HG03469 (cell line): ENCODE measurements around the gene FOXN3.
"Not testable (repeated sequence)": the region's sequence is repeated elsewhere in the genome, so short reads cannot be mapped to it uniquely, and the experiment has no call there.

ENCODE experiments used
- ATAC-seq: cut with Tn5 transposase; IDR thresholded peaks from one replicate; pipeline ENCODE4 v1.9.1; 2021; ENCODE audit warnings: mild to moderate bottlenecking, moderate library complexity, moderate number of reproducible peaks; ENCODE audit not compliant: unreplicated experiment

Gene FOXN3

DNA sequence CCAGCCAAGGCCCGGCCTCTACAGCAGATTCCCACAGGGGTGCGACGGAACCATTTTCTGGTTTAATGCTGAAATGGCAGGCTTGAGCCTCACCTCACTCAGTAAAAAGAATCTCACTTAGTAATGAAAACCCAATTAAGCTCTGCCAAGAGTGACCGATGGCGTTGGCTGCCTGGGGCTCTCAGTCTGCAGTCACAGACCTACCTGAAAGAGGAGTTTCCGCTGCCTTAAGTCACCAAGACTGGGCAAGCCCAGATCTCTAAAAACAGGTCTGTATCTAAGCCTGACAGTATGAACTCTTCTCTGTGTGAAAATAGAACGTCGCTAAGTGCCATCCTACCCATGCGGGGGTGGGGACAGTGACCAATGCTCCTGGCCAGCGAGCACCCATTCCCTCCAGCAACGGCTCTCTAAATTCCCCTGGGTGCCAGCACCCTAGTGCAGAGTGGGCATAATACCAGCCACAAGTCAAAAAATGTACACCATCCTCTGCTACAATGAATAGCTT lies 107.3 kb downstream of the FOXN3 start:
- ATAC-seq, result no peak

DNA sequence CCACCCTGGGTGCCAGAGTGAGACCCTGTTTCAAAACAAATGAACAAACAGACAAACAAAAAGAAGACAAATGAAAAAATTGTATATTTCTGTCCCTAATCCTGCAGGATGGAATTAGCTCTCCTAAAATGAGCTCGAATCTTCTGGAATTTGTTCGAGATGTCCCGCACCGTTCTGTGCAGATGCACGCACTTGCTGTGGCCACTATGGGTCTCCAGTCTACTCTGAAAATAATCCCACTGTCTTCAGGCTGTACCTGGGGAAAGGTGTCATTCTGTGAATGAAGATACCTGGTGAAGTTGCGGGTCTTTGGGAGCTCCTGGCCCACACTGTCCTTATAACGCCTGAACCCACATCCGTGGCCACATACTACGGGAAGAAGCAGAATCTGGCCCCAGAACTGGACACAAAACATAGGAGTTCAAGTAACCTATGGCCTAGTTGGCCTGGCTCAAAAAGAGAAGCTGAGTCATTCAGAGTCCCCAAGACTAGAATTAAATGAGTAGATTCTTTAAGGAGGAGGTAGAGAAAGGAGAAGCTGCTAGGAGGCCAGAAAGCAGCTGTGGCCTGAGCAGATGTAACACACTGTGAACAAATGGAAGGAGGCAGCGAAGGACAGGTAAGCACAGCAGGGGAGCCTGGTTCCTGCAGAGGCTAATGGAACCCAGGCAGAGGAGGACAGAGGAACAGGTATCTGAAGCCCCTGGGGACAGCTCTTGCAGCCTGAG lies 108.6 kb downstream of the FOXN3 start:
- ATAC-seq, result peak; percentile 22

DNA sequence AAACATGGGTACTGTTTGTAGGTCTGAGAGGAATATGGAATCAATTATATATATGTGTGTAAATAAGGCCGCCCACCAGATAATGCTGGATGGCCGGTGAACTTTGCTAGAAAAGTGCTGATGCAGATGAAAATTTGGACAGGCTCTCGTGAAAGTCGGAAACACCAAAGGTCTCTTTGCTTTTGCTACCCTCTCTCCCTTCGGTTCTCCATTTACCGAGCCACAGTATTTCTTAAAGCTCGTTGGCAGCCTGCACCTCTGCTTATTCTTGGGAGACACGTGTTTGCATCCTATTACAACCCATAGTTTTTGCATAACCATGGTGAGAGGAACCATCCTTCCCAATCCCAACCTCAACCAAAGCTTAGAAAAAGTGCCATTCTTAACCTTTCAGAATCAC lies 109.6 kb downstream of the FOXN3 start:
- ATAC-seq, result no peak

DNA sequence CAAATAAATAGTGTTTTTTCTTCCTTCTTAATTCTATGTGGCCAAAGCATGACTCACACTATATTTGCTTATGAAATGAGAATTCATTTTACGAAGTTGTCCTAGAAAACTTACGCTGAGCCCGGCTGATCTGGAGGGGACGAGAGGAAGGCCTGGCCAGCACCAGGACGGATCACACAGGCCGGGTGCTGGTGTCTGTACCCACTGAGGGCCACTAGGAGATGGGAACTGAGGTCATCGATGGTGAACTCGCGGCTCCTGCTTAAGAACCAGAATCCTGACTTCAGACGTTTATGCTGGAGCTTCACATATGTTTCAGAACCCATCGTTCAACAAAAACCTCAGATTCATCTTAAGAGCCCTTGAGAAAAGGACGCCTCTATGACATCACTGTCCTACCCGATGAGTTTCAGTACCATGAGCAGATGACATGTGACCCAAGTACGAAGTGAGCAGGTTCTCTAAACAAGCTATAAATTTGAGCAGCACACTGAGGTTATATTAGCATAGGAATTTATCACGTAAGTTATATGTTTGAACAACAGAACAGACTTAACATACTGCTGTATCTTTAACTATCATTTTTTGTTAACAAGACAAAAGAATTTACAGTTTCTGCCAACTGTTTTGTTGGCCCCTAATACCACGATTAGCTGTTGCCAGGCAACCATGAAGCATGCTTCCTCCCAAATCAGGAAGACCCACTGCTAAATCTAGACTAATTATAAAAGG lies 111.9 kb downstream of the FOXN3 start:
- ATAC-seq, result peak; percentile 31

DNA sequence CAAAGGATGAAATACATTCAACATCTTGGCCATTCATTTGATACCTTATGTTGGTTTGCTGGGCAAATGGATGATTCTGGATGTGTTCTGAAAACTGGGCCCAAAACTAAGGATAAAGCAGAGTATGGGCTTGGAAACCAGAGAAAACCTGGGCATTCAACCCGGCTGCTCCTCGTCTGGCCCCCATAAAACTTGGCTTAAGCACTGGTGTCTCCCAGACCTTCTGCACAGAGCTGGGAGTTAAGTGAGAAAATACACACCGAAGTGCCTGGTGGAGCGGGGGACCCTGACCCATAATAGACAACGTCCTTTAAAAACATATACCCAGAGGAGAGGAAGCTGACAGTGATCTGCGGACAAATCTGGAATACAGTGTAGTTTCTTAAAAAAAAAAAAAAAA lies 112.5 kb downstream of the FOXN3 start:
- no peak for ATAC-seq

DNA sequence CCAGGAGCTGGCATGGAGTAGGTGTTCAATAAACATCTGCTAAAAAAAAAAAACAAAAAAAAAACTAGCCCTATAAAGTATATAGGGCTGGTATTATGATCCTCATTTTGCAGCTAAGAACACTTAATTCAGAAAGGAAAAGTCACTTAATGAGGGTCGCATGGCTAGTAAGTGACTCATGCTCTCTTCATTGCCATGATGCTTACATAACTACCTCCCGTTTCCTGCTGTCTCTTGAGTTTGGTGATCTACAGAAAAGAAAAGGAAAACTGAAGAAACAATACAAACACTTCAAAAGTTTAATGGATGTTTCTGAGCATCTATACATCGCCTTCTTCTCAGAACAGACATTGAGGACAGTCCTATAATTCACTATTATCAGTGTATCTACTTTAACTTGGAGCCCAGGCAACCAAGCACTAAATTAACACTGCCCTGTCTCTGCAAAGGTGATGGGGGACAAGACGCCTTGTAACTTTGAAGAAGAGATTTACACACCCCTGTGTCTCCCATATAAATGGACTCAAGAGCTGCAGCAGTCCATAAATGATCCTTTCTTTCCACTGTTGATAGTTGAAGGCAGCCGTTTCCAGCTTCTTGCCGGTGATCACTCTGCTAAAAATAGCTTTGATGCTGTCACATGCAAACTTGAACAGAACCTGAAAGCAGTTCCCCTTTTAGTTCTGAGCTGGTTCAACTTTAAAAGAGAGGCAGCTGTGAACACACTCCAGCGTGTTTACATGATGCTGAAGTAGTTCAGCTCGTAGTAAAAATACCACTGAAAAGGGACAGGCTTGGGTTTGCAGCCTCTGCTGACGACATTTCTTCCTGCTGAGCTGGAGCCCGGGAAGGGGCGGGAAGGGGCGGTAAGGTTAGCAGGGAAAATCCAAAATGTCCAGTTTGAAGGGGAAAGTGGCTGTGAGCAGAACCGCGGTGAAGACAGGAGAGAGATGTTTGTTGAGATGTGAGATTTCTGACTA lies 113.3 kb downstream of the FOXN3 start:
- peak; percentile 39 for ATAC-seq

DNA sequence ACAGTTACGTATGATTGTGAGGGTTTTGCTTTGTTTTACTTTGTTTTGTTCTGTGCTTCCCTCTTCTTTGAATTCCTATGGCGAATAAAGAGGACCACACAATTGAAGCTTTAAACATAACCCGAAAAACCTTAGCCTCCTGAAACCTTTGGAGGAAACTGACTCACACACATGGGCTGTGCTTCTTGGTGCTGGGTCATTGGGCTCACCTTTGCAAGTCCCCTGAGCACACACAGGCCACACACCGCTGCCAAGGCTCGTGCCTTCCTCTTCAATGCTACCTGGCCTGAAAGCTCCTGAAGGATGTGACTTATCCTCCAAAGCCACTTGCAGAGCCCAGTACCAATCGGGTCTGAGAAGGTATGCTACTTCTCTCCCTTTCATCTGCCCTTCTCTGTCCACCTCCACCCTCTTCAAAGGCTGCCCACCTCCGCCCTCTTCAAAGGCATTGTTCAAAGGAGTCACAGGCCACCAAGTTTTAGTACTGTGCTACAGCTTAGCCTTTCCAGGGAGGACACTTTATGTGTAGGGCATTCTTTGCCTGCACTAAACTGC lies 114.6 kb downstream of the FOXN3 start:
- ATAC-seq, result no peak

DNA sequence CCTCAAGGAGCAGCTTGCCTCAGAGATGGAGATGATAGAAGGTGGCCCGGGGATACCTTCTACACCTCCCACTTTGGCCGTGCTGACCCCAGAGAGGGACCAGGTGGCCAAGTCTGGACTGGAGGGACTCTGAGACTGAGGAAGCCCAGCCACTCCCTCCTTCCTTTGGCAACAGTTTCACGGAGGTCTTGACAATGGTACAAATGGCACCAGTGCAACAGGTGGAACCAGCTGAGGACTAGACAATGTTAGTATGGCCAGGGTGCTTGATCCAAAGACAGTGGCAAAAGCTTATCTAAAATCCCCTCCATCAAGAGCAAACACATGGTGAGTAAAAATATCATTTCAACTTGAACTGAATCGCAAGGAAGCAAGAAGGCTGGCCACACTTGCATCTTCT lies 117.4 kb downstream of the FOXN3 start:
- ATAC-seq, result no peak

DNA sequence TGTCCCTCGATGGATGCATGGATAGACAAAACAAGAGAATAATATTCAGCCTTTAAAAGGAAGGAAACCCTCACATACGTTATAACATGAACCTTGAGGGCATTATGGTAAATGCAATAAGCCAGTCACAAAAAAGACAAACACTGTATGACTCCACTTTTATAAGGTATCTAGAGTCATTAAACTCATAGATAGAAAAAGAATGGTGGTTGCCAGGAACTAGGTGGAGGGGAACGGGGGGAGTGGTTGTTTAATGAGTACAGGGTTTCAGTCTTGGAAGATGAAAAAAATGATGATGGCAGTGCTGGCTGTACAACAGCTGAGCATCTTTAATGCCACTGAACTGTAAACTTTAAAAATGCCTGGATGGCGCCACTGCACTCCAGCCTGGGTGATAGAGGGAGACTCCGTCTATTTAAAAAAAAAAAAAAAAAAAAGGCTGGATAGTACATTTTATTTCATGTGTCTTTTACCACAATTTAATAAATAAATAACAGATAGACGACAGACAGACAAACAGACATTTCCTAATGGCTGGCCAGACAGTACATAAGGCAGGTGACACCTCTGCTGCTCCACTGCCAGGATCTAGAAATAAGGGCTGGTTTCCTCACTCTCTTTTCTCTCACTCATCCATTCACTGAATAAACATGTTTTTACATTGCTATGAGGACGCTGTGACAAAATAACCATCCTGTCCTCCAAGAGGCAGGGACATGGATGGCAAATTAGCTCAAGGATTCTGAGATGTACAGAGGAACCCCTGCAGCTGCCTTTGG lies 118.8 kb downstream of the FOXN3 start:
- ATAC-seq, result no peak

DNA sequence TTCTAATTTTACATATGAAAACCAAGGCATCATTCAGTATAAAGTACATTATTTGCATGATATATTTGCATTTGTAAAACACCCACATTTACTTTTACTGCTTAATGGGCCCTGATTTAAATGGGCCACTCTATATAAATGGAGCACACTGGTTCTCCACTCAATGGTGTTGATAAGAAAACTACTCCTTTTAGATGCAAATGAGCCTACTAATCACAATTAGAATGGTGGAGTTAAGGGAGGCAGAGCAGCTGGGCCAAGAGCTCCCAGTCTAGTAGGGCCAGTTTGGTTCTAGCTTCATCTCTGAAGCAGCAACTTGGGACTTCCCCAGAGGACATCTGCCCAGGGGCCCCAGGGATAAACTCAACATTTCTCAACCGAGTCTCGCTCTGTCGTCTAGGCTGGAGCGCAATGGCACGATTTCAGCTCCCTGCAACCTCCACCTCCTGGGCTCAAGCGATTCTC lies 120.7 kb downstream of the FOXN3 start:
- no peak for ATAC-seq

DNA sequence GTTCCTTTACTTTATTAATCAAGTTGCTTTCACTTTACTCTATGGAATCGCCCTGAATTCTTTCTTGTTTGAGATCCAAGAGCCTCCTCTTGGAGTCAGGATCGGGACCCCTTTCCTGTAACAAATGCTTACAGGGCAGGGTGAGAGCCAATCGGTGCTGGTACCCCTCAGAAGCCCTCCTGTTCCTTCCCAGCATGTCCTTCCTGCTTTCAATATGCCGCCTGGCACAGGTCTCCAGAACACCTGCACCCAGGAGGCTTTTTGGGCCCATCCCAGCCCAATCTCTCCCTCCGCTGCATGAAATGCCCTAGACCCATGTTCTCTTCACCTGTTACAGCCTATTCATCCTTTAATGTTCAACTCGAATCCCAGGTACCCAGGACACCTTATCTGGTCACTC lies 122.2 kb downstream of the FOXN3 start:
- ATAC-seq, result no peak

DNA sequence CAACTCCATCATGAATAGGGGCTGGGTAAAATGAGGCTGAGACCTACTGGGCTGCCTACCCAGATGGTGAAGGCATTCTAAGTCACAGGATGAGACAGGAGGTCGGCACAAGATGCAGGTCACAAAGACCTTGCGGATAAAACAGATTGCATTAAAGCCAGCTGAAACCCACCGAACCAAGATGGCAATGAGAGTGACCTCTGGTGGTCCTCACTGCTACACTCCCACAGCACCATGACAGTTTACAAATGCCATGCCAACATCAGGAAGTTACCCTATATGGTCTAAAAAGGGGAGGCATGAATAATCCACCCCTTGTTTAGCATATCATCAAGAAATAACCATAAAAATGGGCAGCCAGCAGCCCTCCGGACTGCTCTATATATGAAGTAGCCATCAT lies 122.6 kb downstream of the FOXN3 start:
- not testable (repeated sequence) for ATAC-seq

DNA sequence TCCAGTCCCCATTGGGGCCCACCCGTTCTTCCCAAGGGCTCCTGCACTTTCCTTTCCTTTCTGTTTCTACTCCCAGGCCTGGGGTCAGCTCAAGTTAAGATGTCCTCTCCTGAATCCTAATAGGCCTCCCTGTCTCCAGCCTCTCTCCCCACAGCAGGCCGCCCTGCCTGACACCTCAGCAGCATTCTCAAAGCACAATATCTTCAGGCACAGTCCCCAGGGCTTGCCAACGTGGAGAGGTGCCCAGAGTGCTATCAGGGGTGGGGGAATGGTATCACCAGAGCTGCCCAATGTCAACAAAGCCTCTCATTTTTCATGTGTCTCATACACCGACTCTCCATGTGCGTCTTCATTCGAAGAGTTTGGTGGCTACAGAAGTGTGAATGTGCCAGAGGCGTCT lies 123.0 kb downstream of the FOXN3 start:
- no peak for ATAC-seq

DNA sequence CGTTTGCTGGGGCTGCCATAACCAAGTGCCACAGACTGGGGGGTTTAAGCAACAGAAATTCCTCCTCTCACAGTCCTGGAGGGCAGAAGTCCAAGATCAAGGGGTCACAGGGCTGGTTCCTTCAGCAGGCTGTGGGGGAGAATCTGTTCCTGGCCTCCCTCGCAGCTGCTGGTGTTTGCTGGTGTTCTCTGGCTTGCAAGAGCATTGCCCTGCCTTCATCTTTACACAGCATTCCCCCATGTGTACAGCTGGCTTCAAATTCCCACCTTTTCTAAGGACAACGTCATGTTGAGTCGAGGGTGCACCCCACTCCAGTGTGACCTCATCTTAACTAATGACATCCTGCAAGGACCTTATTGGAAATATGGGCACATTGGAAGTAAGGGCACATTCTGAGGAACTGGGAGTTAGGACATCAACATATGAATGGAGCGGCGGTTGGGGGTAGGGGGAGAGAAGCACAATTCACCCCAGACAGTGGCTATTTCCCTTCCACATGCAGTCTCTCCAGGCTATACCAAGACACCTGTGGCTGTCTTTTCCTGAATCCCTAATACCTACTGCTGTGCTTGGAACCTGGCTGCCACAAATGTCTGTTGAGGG lies 123.6 kb downstream of the FOXN3 start:
- ATAC-seq, result no peak

DNA sequence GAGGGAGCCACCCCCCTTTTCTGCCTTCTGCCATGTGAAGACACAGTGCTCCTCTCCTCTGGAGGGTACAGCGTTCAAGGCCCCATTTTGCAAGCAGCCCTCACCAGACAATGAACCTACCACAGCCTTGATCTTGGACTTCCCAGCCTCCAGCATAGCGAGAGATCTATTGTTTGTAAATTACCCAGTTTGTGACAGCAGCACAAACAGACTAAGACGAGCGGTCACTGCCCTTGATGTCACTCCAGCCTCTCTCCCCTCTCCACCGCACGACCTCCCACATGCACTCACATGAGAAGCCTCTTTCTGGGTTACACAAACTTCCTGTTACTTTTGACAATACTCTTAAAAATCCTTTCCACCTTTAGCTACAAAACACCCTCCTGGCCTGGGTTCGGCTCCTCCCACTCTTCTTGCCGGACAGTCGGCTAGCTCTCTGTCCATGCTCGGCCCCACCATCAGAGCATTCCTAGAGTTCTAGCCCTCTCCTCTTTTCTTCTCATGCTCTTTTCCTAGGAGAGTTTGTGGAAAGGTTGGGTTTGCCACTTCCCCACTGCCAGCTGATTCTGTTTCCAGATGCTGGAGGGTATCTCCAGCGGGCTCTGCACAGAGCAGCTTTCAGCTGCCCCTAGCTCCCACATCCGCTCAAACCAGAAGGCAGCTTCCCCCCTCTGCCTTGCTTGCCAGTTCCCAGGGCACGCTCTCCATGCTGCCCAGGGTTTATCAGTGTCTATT lies 124.3 kb downstream of the FOXN3 start:
- no peak for ATAC-seq

DNA sequence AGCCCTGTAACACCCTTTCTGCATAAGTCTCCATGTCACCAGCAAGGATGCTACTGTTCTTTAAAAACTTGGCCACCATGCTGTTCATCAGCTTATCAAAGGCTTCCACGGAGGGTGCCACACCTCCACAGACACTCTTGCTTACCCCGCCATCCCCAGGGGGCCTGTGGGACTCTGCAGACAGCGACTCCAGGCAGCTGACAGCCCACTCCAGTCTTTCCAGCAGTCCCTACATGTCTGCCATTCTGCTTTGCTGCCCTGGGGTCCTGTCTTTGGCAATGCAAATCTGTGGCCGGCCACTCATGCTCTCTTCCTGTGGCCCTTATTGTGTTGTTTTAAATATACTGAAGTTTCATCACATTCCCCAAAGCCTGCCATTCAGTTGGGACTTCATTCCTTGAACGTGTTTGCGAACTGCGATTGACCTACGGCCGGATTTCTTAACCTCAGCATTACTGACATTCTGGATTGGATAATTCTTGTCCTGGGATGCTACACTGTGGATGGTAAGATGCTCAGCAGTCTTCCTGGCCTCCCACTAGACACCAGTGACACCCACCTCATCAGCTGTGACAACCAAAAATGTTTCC lies 125.6 kb downstream of the FOXN3 start:
- ATAC-seq, result no peak

DNA sequence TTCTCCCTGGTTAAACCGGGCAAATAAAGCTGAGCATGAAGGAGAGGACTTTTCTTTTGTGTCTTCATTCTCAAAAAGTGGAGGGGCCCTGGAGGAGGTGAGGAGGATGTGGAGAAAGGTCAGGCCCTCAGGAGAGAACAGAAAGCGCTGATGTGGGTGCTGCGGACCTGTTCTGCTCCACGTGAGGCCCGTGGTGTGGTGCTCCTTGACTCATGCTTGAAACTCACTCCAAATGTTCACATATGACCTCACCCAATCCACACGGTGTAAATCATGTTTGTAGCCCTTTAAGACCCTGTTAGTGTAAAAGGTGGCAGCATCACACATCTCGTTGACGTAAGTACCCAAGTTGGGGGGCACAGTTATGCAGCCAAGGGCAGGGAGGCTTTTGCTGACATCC lies 126.2 kb downstream of the FOXN3 start:
- ATAC-seq, result no peak

DNA sequence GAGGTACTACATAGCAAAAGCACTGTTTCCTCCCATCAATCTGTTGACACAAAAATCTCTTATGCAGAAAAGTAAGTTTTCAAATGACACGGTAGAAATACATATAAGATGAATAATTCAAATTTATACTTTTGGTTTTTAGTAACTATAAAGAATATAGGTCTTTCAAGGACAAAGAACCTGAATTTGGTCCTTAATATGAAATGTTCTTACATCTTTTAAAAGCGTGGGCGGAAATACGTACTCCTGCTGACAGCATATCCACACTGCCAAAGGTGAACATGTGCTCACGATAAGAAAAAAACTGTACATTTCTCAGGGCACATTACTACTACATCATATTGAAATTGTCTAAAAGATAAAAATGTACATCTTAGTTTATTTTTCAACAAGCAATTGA lies 127.6 kb downstream of the FOXN3 start:
- ATAC-seq, result no peak

DNA sequence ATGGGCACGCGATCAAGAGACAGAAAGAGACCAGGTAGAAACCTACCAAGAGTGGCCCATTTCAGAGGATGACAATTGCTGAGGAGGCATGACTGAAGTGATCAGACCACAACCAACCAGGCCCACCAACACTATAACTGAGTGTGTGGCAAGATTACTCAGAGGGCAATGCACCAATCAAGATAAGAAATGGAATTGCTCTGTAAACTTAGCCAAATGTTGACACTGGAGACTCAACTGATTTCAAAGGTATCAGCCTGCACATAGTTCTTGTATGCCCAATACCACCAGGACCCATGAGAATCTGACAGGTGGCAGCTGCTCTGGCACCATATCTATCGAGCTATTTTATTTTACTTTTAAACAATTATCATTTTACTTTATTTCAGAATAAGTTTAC lies 128.9 kb downstream of the FOXN3 start:
- ATAC-seq, result no peak
